Hindlimb muscle (tissue), 1 donor: ENCODE results near the gene REXO4. TPM values are rescaled to one million over a fixed set of nuclear protein-coding genes. Genes with fewer than 3 reads are reported as not detected.
"Not testable (repeated sequence)": the region's sequence is repeated elsewhere in the genome, so short reads cannot be mapped to it uniquely, and the experiment has no call there.

Experiments used
- DNase-seq: peaks from one replicate; pipeline ENCODE4 v3.0.0-alpha.2; 2013
- polyA plus RNA-seq: library from polyadenylated mRNA; unstranded; fragments of 120-200 nt; gene quantifications from one replicate; pipeline ENCODE4 v1.2.1, GENCODE V29; 2013; ENCODE audit not compliant: insufficient read length

Gene REXO4
- polyA plus RNA-seq, 1 donor = 43.6 TPM

DNA sequence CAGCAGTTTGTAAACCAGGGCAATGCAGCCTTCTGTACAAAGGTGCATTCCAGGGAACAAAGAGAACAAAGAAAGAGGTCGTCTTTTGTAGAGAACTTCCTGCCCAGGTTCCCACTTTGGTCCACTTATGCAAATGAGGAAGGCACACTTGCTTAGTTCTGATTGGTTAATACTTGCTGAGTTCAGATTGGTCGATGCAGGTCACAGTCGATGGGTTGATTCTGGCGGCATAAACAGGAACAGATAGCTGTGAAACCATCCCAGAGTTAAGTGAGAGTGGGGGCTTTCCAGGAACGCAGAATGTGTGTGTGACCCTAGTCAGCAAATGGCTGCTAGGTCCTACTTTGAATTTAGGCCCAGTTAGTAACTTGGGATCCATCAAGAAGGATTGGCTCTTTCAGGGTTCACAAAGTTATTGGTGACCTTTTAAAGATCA, 2.6 kb upstream of the REXO4 start:
- no peak for DNase-seq

GRCh38 chr9:133419005-133419404, 1.2 kb upstream of the REXO4 start:
- DNase-seq = no peak

DNA sequence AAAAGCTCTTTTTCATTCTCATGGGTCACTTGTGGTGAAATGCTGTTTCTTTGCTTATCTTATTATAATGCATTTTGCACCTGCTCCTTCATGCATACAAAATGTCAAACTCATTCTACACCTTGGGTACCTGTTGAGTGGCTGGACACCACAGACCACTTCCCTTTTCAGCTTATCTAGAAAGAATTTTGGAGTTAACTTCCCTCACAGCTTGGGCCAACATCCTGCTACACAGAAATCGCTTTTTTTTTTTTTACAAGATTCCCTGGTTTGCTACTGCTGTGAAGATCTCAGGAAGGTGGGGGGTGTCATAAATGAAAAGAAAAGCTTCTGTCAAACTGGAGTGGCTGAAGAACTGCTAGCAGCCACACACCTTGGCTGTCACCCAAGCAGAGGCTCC, 2.6 kb downstream of the REXO4 start:
- DNase-seq = no peak

- DNase-seq = no peak
Observed at GRCh38 chr9:133408042-133408441, 9.8 kb downstream of the REXO4 start.

DNA sequence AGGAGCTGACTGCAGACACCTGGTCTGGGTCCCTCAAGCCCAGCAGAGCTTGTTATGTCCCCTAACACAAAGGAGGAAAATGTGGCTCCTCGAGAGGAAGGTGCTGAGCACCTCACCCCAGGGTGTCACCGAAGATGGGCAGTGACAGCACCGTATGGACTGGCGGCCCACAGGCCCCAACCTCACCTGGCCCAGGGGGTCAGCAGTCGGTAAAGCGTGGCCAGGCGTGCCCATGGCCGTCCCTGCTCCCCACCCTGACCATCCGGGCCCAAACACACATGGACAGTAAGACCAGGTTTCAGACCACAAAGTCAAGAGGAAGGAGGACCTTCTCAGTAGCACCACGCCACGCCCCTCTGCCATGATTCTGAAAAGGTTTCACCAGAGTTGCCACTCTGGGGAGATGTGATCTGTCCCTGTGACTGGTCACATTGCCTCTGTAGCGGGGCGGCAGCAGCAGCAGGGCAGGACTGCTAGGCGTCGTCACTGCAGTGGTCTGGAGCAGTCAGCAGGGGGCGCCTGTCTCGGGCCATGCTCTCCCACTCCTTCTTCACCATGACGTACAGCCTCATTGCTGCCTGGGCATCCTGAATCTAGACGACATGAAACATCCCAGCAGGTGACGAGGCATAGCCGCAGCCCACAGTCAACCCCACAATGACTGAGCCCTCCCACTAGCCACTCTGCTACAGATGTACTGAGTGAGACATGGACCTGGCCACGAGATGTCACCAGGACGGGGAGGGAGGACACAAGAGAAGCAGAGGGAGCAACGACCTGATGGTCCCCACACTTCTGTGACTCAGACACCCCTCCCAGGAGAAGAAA, 11.1 kb downstream of the REXO4 start:
- DNase-seq = peak; percentile 53

DNA sequence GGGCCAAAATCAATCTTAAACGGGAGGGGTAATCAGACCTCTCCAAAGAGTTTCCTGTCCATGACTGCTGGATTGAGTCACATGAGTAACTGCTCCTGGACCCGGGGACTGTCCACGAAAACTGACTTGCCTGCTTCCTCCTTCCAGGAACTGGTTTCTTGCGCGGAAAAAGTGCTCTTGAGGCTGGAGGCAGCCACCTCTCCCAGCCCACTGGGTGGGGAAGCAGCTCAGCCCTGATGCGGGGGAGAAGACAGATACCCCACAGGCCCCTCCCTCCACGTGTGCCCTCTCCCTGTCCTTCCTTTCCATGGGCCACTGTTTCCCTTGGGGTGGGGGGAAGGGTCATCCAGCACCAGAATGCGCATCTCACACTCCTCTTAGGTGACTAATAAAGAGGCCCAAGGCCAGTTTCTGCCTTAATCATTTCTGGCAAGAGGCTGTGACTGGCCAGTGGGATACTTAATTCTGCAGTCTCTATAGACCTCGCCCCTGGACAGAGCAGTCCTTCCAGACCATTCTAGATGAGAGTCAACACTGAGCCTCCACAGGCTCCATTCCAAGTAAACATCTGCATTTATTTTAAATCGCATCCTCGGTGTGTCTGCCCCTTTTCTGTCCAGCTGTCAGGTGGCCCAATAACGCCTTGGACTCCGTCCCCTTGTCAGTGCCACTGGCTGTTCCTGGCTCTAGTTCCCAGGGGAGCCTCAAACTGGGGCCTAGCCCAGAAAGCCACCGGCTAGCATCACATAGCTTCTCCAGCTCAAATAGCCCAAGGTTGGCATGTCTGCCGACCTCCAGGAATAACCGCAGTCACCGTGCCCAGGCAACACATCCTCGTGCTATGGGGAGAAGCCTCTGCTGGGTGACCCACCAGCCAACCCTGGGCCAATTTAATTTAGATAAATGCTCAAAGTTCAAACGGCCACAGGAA, 12.0 kb downstream of the REXO4 start:
- DNase-seq = peak; percentile 27

DNA sequence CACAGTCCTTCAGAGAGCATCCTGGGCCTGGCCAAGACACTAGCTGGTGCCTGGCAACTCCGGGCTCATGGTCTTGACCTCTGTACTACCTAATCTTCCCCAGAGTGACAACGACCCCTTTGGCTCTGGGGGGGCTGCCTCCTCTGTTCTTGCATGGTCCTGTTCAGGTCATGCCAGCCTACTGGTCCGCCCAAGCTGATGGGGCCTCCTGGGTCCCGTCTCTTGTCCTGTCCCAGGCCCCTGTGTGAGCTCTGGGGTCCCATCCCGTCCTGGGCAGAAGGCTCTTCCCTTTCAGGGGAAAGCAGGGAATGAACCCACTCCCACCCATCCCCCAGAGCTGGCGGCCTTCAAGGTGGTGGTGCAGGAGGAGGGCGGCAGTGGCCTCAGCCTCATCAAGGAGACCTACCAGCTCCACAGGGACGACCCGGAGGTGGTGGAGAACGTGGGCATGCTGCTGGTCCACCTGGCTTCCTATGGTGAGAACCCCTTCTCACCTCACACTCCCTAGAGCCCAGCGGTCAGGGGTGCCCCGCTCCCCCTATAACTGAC, 13.3 kb downstream of the REXO4 start:
- no peak for DNase-seq

DNA sequence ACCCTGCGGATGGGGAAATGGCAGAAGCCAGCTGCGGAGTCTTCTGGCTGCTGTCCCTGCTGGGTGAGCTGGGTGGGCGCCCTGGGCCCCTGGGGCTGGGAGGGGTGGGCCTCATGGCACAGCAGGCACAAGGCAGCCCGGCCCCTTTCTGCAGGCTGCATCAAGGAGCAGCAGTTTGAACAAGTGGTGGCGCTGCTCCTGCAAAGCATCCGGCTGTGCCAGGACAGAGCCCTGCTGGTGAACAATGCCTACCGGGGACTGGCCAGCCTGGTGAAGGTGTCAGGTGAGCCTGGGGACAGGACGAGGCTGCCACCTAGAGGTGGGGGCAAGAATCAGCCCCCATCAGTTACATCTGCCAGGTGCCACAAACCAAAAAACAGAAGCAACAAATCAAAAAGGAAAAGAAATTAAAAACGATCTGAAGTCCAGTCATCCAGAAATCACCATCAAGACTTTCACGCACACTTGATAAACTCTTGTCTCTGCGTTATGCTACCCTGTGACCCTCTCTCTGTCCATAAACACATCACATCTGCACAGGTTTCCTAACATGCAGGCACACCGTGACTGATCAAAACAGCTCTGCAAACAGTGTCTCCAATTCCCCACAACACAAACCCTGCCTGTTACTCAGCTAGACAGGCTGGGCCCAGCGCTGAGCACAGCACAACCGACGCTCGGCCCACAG, 13.9 kb downstream of the REXO4 start:
- DNase-seq = no peak

DNA sequence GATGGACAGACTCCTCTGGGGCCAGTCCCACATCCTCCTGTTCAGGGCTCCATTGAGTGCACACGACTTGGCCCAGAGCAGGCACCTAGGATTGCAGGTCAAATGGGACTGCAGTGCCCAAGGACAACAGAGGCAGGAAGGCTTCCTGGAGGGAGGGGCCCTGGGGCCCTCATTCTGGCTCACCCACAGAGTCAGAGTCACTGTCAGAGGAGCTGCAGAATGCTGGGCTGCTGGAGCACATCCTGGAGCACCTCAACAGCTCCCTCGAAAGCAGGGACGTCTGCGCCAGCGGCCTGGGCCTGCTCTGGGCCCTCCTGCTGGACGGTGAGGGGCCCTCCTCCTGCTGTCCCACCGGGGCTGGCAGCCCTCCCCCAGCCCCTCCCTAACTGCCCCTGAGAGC, 15.1 kb downstream of the REXO4 start:
- no peak for DNase-seq

GRCh38 chr9:133401588-133401987, 16.2 kb downstream of the REXO4 start:
- no peak for DNase-seq

DNA sequence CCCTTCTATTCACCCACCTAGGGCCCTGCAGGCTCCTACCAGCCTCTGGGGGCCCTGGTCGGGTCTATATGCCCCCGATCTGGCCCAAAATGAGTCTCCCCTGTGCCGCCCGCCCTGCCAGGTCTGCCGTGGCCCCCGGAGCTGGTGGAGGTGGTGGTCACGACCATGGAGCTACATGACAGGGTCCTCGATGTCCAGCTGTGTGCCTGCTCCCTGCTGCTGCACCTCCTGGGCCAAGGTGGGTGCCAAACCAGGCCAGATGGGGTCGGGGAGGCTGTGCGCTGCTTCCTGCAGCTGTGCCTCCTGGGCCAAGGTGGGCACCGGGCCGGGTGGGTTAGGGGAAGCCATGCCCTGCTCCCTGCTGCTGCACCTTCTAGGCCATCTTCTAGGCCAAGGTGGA, 17.5 kb downstream of the REXO4 start:
- no peak for DNase-seq

DNA sequence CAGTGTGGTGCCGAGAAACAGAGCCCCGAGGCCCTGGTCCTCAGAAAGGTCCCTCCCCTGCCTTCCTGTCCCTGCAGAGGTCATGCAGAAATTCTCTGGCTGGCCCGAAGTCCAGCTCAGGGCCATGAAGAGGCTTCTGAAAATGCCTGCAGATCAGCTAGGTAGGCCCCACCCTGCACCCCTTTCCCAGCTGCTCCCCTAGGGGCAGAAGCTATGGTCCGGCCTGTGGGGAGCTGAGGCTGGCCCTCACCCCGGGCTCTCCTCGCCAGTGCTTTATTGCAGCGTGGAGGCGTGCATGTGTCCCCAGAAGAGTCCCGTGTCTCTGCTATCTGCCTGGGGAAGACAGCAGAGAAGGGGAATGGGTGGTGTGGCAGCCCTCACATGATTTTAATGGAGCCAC, 19.9 kb downstream of the REXO4 start:
- DNase-seq = no peak

DNA sequence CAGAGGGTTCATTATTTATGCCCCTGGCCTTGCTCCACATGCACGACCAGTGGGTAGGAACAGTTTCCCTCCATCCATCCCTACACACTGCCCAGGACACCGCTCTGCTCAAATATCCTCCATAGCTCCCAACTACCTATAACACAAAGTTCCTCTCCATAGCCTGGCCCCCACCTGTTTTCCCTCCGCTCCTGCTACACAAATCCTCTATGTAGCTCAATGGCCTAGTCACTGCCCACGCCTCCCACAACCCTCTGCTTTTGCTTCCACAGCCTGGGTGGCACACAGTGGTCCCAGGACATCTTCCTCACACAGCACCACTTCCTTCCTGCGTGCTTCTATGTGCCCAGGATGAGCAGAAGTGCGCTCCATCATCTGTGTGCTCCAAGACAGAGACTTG, 20.4 kb downstream of the REXO4 start:
- no peak for DNase-seq

DNA sequence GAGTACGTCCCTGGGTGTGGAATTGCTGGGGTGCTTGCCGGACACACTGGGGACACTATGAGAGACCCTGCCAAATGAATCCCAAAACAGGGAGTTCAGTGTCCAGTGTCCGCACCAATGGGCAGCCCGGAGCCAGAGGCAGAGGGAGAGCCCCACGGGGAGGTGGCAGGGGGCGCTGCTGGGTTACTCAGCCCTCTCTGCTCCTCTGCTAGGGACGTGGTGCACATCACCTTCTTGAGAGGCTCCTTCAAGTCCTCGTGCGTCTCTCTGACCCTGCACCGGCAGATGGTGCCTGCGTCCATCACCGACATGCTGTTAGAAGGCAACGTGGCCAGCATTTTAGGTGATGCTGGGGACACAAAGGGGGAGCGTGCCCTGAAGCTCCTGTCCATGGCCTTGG, 20.9 kb downstream of the REXO4 start:
- no peak for DNase-seq

DNA sequence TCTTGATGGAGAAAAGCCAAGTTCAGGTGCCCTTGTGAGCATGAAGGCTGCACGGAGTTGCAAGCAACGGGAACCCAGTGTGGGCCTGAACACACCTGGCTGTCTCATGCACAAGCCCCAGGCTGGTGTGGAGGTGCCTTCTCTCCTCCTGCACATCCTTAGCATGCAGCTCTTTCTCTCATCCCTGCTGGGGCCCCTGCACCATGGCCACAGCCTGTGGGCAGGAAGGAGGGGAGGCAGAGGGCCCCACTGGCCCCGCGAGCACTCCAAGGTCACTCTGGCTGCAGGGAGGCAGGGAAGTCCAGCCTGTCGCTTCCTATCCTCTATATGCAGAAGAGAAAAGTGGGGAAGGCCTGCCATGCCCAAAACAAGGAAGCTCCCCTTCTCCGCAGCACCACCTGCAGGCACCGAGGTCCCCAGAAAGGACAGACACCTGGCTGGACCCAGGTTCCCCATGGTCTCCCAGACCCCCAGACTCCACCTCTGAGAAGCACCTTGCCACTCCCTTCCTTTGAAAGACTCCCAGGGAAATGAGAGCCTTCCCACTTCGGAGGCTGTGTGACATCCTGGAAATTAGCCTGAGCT, 23.0 kb downstream of the REXO4 start:
- DNase-seq = no peak

DNA sequence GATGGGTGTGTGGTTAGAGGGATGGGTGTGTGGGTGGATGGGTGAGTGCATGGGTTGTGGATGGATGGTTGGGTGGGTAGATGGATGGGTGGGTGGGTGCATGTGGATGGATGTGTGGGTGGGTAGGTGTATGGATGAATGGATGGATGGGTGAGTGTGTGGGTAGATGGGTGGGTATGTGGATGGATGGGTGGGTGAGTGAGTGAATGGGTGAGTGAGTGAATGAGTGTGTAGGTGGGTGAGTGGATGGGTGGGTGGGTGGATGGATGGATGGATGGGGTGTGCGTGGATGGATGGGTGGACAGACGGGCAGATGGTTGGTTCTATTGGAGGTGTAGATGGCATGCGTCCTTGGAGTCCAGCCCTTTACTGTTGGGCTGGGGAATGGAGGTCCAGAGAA, 24.4 kb downstream of the REXO4 start:
- no peak for DNase-seq

- not testable (repeated sequence) for DNase-seq
Observed at GRCh38 chr9:133392308-133392707, 25.5 kb downstream of the REXO4 start.

- not testable (repeated sequence) for DNase-seq
Observed at GRCh38 chr9:133391449-133391848, 26.4 kb downstream of the REXO4 start.

- no peak for DNase-seq
Observed at GRCh38 chr9:133390713-133391112, 27.1 kb downstream of the REXO4 start.

- DNase-seq = no peak
Observed at GRCh38 chr9:133389562-133389961, 28.2 kb downstream of the REXO4 start.

DNA sequence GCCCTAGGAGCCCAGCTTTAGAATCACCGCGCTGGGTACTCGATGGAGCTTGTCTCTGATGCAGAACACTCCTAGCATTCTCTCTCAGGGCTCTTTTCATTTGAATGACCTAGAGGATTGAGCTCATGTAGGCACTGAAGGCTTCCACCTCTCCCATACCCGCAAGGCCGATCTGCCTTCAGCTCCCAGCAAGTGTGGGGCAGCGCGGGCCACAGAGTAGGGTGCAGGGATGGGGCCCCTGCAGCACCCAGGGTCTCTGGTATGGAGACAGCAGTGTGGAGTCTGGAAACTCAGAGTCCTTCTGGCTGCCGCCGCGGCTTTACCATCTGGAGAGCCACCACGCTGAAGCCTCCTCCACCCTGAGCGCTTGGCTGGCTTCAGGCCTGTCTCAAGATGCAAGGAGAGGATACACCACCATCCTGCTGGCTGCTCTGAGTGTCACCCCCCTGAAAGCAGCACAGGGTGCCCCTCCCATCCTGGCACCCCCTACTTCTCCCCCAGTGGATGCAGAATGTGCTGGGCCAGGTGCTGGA, 28.7 kb downstream of the REXO4 start:
- no peak for DNase-seq

DNA sequence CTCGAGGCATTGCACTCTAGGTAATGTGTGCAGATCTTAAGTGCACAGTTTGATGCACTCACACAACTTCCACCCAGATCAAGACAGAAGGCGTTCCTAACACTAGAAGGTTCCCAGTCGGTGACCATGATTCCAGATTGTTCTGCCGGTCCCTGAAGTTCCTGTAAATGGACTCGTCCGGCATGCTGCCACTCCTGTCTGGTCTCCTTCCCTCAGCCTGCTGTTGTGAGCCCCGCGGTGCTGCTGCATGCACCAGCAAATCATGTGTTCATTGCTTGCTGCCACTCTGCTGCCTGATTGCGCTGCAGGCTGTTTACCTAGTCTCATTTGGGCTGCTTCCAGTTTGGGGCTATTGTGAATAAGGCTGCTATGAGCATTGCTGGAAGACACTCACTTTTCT, 30.1 kb downstream of the REXO4 start:
- DNase-seq = no peak
